Measurements from ENCODE around the gene SLX4. TPM values are rescaled to one million over a fixed set of nuclear protein-coding genes. Genes with fewer than 3 reads are reported as not detected.

The SLX4 gene
- total and polyA plus RNA-seq, 2 donors (not counting 3 experiments of a cell fraction or from before 2014, with no cell fraction given): 2.9 to 8.9 TPM

DNA sequence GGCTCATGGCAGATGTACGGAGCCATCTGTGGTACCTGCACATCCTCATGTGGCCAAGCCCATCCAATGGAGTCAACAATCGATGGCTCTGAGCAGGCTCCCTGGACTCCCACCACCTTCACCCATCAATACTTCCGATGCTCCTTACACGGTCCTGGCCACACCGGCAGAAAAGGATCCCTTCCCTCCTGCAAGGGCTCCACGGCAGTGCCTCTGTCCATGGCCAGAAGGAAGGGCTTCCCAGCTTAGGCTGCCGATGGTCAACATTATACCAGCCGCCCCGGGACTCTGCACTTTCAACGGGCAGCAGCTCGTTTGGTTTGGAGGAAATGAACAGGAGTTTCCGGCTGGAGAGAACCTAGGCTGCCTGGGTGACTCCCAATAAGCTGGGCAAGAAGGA lies 13.2 kb downstream of the SLX4 start:
- no peak overlapping the region for H3K4me2 ChIP-seq (ENCODE audit: insufficient read depth, low read length)
- H4K20me1 ChIP-seq (replicated peaks; ENCODE audit: control insufficient read depth, extremely low read depth, insufficient read depth, low read length): no peaks in the 10 kb centered on the region
- H3K9ac ChIP-seq (replicated peaks; ENCODE audit: extremely low read depth, insufficient read depth, low read length): no peak overlapping the region
- dilution Hi-C loops (cut with MboI; ENCODE audit: extremely low pct_ligation_motif_present, low sequenced_read_pairs) (no loop called here), intact Hi-C loops (cut with micrococcal nuclease) (no loop called here)
- no peaks in the 10 kb centered on the region for H3K79me2 ChIP-seq (ENCODE audit: control insufficient read depth, insufficient read depth, low read length)
- H3K27me3 ChIP-seq (ENCODE audit: control insufficient read depth in 2 of 2, insufficient read depth in 2 of 2, low read length in 2 of 2): no peaks in the 10 kb centered on the region
- no peaks in the 10 kb centered on the region for H3K4me1 ChIP-seq (ENCODE audit: control insufficient read depth, extremely low read depth, insufficient read depth, low read length)
- TF ChIP-seq MAX (IDR thresholded peaks at IDR 0.05; ENCODE audit: insufficient read depth, insufficient read length): no peak
- no peak for TF ChIP-seq JUN (IDR thresholded peaks at IDR 0.05; ENCODE audit: borderline replicate concordance, insufficient read depth, insufficient read length, low read depth)
- no peak for TF ChIP-seq EZH2 (IDR thresholded peaks at IDR 0.05; ENCODE audit: borderline replicate concordance, low read depth, low read length, severe bottlenecking)
- no peak for TF ChIP-seq MYC (IDR thresholded peaks at IDR 0.05; ENCODE audit: low read depth, low read length)
- H3K36me3 ChIP-seq (ENCODE audit: control insufficient read depth in 2 of 2, extremely low read depth in 1 of 2, insufficient read depth in 2 of 2, low read length in 2 of 2): no peaks in the 10 kb centered on the region
- DNase-seq (ENCODE audit: low read depth, low spot score): no peak
- H3K9me3 ChIP-seq (replicated peaks; ENCODE audit: control insufficient read depth, insufficient read depth, low read length): no peaks in the 10 kb centered on the region
- no peak overlapping the region for H3K4me3 ChIP-seq (replicated peaks in 1 of 3; ENCODE audit: insufficient read depth in 1 of 3, low read depth in 1 of 3, low read length in 3 of 3)
- FAIRE-seq: no peak
- H3K9me1 ChIP-seq (replicated peaks; ENCODE audit: control insufficient read depth, extremely low read depth, insufficient read depth, low read length): no peaks in the 10 kb centered on the region
- BruUV-seq (replicated peaks): no TSS peak
- no peak overlapping the region for H3K27ac ChIP-seq (ENCODE audit: insufficient read depth, low read depth, low read length)
- no peak overlapping the region for H2AFZ ChIP-seq (ENCODE audit: low read depth, low read length)
- CTCF ChIA-PET: no interaction called here
- POLR2A ChIA-PET: interaction anchor here (0.6 kb wide), 1 partner anchor 81 kb away, joined by 3 read pairs; no protein-coding TSS in a partner anchor

- Histone ChIP-seq H3K9me1 (replicated peaks; ENCODE audit: control insufficient read depth, extremely low read depth, insufficient read depth, low read length) (no peaks in the 10 kb centered on the region), H2AFZ (ENCODE audit: low read depth, low read length) (no peak overlapping the region), H3K36me3 (ENCODE audit: control insufficient read depth in 2 of 2, extremely low read depth in 1 of 2, insufficient read depth in 2 of 2, low read length in 2 of 2) (no peaks in the 10 kb centered on the region), H3K27ac (ENCODE audit: insufficient read depth, low read depth, low read length) (no peak overlapping the region), H3K79me2 (ENCODE audit: control insufficient read depth, insufficient read depth, low read length) (no peaks in the 10 kb centered on the region), H4K20me1 (replicated peaks; ENCODE audit: control insufficient read depth, extremely low read depth, insufficient read depth, low read length) (no peaks in the 10 kb centered on the region), H3K4me1 (ENCODE audit: control insufficient read depth, extremely low read depth, insufficient read depth, low read length) (no peaks in the 10 kb centered on the region), H3K9me3 (replicated peaks; ENCODE audit: control insufficient read depth, insufficient read depth, low read length) (no peaks in the 10 kb centered on the region), H3K4me3 (replicated peaks in 1 of 3; ENCODE audit: insufficient read depth in 1 of 3, low read depth in 1 of 3, low read length in 3 of 3) (no peak overlapping the region), H3K4me2 (ENCODE audit: insufficient read depth, low read length) (no peak overlapping the region), H3K27me3 (ENCODE audit: control insufficient read depth in 2 of 2, insufficient read depth in 2 of 2, low read length in 2 of 2) (no peaks in the 10 kb centered on the region), H3K9ac (replicated peaks; ENCODE audit: extremely low read depth, insufficient read depth, low read length) (no peak overlapping the region)
- no TSS peak for BruUV-seq (replicated peaks)
- FAIRE-seq (no peak), DNase-seq (ENCODE audit: low read depth, low spot score) (no peak)
- intact Hi-C loops (cut with micrococcal nuclease) (no loop called here), dilution Hi-C loops (cut with MboI; ENCODE audit: extremely low pct_ligation_motif_present, low sequenced_read_pairs) (no loop called here)
- CTCF ChIA-PET: no interaction called here
- POLR2A ChIA-PET: interaction anchor here (0.6 kb wide), 1 partner anchor 81 kb away, joined by 3 read pairs; no protein-coding TSS in a partner anchor
- TF ChIP-seq FOS (IDR thresholded peaks at IDR 0.05; ENCODE audit: borderline replicate concordance, insufficient read depth, low read length) (no peak), JUN (IDR thresholded peaks at IDR 0.05; ENCODE audit: borderline replicate concordance, insufficient read depth, insufficient read length, low read depth) (no peak), EZH2 (IDR thresholded peaks at IDR 0.05; ENCODE audit: borderline replicate concordance, low read depth, low read length, severe bottlenecking) (no peak), MYC (IDR thresholded peaks at IDR 0.05; ENCODE audit: low read depth, low read length) (no peak), MAX (IDR thresholded peaks at IDR 0.05; ENCODE audit: insufficient read depth, insufficient read length) (no peak), POLR2A (IDR thresholded peaks at IDR 0.05; ENCODE audit: low read depth, low read length) (no peak), POLR2AphosphoS5 (IDR thresholded peaks at IDR 0.05; ENCODE audit: insufficient read depth, low read depth, low read length) (no peak), GATA2 (IDR thresholded peaks at IDR 0.05; ENCODE audit: insufficient read depth, insufficient read length, low read depth, low read length) (no peak)
- TF ChIP-seq, protein P1, sequence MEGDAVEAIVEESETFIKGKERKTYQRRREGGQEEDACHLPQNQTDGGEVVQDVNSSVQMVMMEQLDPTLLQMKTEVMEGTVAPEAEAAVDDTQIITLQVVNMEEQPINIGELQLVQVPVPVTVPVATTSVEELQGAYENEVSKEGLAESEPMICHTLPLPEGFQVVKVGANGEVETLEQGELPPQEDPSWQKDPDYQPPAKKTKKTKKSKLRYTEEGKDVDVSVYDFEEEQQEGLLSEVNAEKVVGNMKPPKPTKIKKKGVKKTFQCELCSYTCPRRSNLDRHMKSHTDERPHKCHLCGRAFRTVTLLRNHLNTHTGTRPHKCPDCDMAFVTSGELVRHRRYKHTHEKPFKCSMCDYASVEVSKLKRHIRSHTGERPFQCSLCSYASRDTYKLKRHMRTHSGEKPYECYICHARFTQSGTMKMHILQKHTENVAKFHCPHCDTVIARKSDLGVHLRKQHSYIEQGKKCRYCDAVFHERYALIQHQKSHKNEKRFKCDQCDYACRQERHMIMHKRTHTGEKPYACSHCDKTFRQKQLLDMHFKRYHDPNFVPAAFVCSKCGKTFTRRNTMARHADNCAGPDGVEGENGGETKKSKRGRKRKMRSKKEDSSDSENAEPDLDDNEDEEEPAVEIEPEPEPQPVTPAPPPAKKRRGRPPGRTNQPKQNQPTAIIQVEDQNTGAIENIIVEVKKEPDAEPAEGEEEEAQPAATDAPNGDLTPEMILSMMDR (IDR thresholded peaks at IDR 0.05; ENCODE audit: extremely low read depth in 1 of 2, insufficient read depth in 1 of 2, low read depth in 1 of 2, low read length in 2 of 2): no peak
These were observed 13.7 kb downstream of the SLX4 start for GRCh38 chr16:3597676-3598075.
